Jurkat, Clone E6-1 (cell line): Measurements from ENCODE around the gene HTR1E.
A peak's percentile ranks its signal among the peaks of the same experiment; 100 is the strongest.
"Not testable (repeated sequence)": the region's sequence is repeated elsewhere in the genome, so short reads cannot be mapped to it uniquely, and the experiment has no call there.

Experiments used
- DNase-seq: peaks from one replicate; pipeline ENCODE4 v3.0.0-alpha.2; 2011; ENCODE audit warnings: low read depth, low spot score
- H3K4me3 ChIP-seq: 2 replicates; pipeline ENCODE4 v1.5.1; 2011; ENCODE audit warnings: mild to moderate bottlenecking, low read length, control low read depth, moderate library complexity

HTR1E gene

GRCh38 chr6:86966271-86966670 lies 28.9 kb downstream of the HTR1E start:
- DNase-seq, result no peak

DNA sequence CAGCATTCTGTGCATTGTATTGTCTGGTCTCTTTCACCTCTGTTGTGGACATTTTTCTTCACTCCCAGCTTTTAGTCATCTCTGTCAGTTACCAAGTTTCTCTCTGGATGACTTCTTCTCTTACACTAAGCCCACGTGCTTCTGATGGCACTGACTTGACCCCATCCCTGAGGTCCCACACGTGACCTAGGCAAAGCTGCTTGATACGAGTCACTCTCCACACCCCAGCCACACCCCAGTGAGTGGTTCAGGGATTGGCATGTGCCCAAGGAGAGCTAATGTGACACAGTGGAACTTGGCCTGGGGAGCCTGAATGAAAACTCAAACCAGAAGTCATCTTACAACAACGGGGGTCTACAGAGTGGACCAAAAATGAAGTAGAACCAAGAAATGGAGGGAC lies 32.2 kb downstream of the HTR1E start:
- no peak for DNase-seq
- no peak overlapping the region for H3K4me3 ChIP-seq

More at GRCh38 chr6:86966271-86966670, 28.9 kb downstream of the HTR1E start:
- no peak overlapping the region for H3K4me3 ChIP-seq

- no peak overlapping the region for H3K4me3 ChIP-seq
- DNase-seq, result no peak
Observed at GRCh38 chr6:86973088-86973487, 35.8 kb downstream of the HTR1E start.

DNA sequence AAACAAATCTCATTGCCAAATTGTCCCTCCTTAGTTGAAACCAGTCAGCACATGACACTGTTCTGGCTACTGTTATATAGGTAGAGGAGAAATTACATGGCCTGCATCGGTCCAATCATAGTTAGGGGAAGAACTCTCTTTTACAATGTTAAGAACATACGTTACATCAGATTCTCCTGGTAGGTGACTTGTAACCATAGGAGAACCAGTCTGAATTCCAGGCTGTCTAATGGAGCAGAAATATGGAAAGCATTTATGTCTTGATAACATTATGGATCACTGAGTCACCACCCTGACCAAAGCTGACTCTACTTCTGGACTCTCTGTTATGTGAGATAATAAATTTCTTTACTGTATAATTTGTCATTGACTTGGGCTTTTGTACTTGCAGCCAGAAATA lies 40.9 kb downstream of the HTR1E start:
- H3K4me3 ChIP-seq, result no peak overlapping the region

DNA sequence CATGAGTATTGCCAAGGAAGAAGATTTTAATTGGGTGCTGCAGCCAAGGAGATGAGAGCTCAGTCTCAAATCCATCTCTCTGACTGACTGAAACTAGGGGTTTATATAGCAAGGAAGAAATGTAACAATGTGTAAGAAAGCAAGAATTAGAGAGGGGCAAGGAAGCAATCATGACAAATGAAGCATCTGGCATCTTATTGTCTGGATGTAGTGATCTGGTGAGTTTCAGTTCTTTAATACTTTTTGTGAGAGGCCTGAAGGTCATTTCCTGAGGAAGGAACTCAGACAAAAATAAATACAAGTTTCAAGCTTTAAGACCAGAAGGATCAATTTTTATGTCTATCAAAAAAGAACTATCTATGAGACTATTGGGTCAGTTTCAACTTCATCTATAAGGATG lies 64.2 kb downstream of the HTR1E start:
- no peak for DNase-seq
- no peak overlapping the region for H3K4me3 ChIP-seq

More for the DNA sequence above, 40.9 kb downstream of the HTR1E start:
- no peak for DNase-seq

- H3K4me3 ChIP-seq, DNase-seq: not testable (repeated sequence)
Observed at GRCh38 chr6:87002391-87002790, 65.1 kb downstream of the HTR1E start.

- DNase-seq, H3K4me3 ChIP-seq: not testable (repeated sequence)
Observed at GRCh38 chr6:87006541-87006940, 69.2 kb downstream of the HTR1E start.

GRCh38 chr6:87009581-87009980 lies 72.3 kb downstream of the HTR1E start:
- H3K4me3 ChIP-seq, DNase-seq: not testable (repeated sequence)

DNA sequence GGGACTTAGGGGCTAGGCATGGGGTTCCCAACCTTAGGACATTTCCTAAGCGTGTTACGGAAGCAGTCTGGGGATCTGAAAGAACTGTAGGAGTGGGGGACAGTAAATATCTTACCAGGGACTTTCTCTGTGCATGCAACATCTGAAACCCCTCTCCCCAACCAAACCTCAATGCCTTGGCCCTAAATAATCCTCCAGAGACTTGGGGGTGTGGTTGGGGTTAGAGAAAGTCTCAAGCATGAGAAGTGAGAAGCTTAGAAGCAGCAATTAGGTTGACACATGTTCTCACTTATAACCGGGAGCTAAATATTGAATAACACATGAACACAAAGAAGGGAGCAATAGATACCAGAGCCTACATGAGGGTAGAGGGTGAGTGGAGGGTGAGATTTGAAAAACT lies 74.7 kb downstream of the HTR1E start:
- DNase-seq, result no peak
- H3K4me3 ChIP-seq, result no peak overlapping the region

DNA sequence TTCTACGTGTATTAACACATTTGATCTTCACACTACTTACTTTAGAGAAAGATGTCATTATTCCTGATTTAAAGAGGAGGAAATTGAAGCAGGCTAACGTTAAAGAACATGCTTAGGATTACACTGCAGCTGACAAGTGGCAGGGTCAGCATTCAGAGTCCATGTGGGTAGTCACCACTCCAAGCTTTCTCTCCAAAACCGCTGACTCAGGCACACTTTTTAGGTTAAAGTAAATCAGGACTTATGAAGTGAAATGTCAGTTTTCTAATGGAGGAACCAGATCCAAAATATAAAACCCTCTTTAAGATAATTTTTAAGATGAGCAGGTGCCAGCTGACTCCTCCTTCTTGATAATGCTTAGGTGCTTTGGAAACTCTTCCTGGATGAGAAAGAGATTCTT lies 75.4 kb downstream of the HTR1E start:
- no peak for DNase-seq
- no peak overlapping the region for H3K4me3 ChIP-seq

DNA sequence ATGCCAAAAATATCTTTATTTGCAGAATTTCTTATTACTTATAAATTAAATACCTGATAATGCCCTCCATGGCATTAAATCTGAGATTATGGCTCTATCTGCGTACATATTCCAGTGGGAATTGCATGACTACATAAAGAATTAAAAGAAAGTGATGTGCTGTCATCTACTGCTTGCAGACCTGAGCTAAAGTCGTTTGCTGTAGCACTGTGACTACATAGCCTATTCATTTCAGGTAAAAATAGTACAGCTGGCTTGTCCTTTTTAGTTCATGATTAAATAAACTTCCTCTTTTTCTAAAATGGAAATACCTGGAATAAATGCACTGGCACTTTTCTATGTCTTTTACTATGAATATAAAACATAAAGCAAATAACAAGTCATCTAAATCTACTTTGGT lies 79.4 kb downstream of the HTR1E start:
- DNase-seq, result no peak
- H3K4me3 ChIP-seq, result no peak overlapping the region

DNA sequence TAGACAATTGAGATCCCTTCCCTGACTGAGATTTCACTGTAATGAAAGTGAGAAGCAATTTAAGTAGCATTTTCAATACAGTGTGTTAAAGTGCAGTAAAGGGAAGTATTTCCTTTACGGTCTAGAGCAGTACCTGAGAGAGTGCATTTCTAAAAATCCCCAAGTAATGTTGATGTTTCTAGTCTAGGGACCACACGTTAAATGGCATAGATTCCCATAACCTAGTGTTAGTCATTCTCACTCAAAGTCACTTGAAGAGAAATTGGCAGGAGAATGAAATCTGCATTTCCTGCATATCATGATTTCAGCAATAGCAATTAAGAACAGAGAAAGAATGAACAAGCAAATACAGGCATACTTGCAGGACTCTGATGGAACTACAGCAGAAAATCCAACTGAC lies 89.7 kb downstream of the HTR1E start:
- DNase-seq, result no peak
- no peak overlapping the region for H3K4me3 ChIP-seq

GRCh38 chr6:87029711-87030314 lies 92.5 kb downstream of the HTR1E start:
- H3K4me3 ChIP-seq, result no peak overlapping the region
- peak; percentile 51 for DNase-seq

- H3K4me3 ChIP-seq, result no peak overlapping the region
- DNase-seq, result no peak
Observed at GRCh38 chr6:87040729-87041128, 103.4 kb downstream of the HTR1E start.

DNA sequence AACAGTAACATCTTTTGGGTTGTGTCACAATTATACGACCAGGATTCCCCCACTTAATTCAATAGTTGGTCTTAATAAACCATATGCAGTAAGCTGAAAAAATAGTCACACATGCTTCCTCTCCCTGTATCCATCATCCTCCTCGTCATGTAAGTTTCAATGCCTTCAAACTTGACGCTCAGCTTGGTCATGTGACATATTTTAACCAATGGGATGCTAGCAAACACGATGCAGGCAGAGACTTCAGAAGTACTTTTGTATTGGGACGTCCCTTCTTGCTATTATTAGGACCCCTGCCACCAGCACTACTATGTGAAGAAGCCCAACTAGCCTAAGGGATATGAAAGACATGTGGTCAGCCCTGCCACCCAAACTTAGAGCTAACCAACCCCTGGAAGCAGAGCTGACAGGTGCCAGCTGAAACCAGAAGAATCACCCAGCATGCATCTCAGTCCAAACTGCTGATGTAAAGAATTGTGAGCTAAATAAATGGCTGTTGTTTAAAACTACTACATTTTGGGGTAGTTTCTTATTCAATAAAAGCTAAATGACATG lies 108.3 kb downstream of the HTR1E start:
- peak; percentile 19 for DNase-seq
- no peak overlapping the region for H3K4me3 ChIP-seq

DNA sequence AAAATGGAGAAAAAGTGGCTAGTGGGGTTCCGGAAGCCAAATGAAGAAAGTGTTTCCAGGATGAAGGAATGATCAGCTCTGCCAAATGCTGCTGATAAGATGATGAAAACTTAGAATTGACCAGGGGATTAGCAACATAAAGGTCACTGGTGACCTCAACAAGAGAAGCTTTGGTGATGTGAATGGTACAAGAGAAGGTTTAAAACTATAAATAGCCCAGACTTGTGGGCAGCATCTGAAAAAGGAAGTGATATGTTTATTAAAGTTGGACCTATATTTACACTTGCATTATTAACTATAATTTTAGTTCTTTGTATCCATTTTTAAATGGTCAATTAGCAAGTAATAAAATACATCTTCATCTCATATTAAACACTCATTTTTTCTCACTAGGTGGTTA lies 112.5 kb downstream of the HTR1E start:
- no peak overlapping the region for H3K4me3 ChIP-seq
- DNase-seq, result no peak

DNA sequence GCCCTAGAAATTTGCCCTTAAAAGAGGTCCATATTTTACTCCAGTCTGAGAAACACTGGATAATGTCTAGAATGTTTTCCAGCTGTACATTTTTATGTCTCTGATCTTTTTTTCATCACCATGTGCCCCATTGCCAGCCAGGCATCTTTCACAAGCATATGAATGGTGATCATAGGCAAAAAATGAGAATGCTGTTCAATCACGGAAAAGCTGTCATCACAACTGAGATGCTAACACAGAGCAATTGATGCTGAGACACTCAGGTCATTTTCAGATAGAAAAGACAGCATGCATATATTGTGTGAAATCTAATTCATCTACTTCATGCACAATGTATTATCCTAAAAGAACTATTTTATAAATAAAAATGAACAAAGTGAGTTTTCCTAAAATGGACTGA lies 116.0 kb downstream of the HTR1E start:
- DNase-seq, result no peak
- no peak overlapping the region for H3K4me3 ChIP-seq

GRCh38 chr6:87054143-87054833 lies 117.0 kb downstream of the HTR1E start:
- no peak for DNase-seq
- H3K4me3 ChIP-seq, result no peak overlapping the region

- no peak overlapping the region for H3K4me3 ChIP-seq
- DNase-seq, result no peak
Observed at GRCh38 chr6:87059943-87060342, 122.6 kb downstream of the HTR1E start.

GRCh38 chr6:87065117-87065516 lies 127.8 kb downstream of the HTR1E start:
- no peak overlapping the region for H3K4me3 ChIP-seq
- no peak for DNase-seq
